Mammary epithelial cell (primary cell): ENCODE results near the gene SH3BP2.

Experiments
- CTCF ChIP-seq, 2 donors: IDR thresholded peaks in 1 of 2; conservative IDR thresholded peaks in 1 of 2; 2 replicates each; pipeline ENCODE4 v1.5.1; 2011 to 2012; ENCODE audit warnings: inconsistent platforms in 2 of 2, low read length in 2 of 2, mild to moderate bottlenecking in 2 of 2, control low read depth in 1 of 2, low read depth in 1 of 2; ENCODE audit not compliant: insufficient read depth in 1 of 2; ENCODE audit errors: extremely low read depth in 1 of 2
- EZH2 ChIP-seq: IDR thresholded peaks from 2 replicates; pipeline ENCODE4 v1.6.1; 2012; ENCODE audit warnings: low read length, inconsistent platforms, borderline replicate concordance

- no peak for TF ChIP-seq CTCF (conservative IDR thresholded peaks at IDR 0.05 in 1 of 2, IDR thresholded peaks at IDR 0.05 in 1 of 2; ENCODE audit: extremely low read depth in 1 of 2, insufficient read depth in 1 of 2, low read depth in 1 of 2, low read length in 2 of 2)
- TF ChIP-seq EZH2, result no peak
Observed at GRCh38 chr4:2871466-2871865, 78.6 kb downstream of the SH3BP2 start.
